ENCODE results near the gene SUCO. TPM values are rescaled to one million over a fixed set of nuclear protein-coding genes. Genes with fewer than 3 reads are reported as not detected.

The SUCO gene
- total and polyA plus RNA-seq, 12 donors = 10.2 to 31.4 (median 24.6) TPM

DNA sequence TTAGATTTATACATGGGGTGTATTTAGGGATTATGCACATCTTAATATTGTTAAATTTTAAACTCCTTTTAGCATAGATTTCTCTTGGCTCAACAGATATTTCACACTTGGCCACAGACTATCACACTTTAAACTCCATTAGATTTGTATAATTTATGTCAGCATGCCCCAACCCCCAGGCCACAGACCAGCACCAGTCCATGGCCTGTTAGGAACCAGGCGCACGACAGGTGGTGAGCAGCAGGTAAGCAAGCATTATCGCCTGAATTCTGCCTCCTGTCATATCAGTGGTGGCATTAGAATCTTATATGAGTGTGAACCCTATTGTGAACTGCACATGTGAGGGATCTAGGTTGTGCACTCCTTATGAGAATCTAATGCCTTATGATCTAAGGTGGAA, 34.8 kb downstream of the SUCO start:
- no peak for ATAC-seq
- no peak overlapping the region for H3K27ac ChIP-seq
- DNase-seq = no peak
- intact Hi-C loops (cut with DNase I) = no loop called here
- H3K36me3 ChIP-seq = peaks cover 0 to 86% (median 33%) of the 10 kb centered on the region in 9 donors
- TF ChIP-seq, protein P1, sequence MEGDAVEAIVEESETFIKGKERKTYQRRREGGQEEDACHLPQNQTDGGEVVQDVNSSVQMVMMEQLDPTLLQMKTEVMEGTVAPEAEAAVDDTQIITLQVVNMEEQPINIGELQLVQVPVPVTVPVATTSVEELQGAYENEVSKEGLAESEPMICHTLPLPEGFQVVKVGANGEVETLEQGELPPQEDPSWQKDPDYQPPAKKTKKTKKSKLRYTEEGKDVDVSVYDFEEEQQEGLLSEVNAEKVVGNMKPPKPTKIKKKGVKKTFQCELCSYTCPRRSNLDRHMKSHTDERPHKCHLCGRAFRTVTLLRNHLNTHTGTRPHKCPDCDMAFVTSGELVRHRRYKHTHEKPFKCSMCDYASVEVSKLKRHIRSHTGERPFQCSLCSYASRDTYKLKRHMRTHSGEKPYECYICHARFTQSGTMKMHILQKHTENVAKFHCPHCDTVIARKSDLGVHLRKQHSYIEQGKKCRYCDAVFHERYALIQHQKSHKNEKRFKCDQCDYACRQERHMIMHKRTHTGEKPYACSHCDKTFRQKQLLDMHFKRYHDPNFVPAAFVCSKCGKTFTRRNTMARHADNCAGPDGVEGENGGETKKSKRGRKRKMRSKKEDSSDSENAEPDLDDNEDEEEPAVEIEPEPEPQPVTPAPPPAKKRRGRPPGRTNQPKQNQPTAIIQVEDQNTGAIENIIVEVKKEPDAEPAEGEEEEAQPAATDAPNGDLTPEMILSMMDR (IDR thresholded peaks at IDR 0.05) = no peak
- H3K4me3 ChIP-seq = no peak overlapping the region
- H3K4me1 ChIP-seq = no peaks in the 10 kb centered on the region
- peaks cover 0 to 4% (median 0%) of the 10 kb centered on the region in 11 donors for H3K9me3 ChIP-seq
- WGBS, 2 donors = 96 to 98% methylated on average over 3 of the region's 3 CpGs
- no peaks in the 10 kb centered on the region for H3K27me3 ChIP-seq

GRCh38 chr1:172574080-172574479, 41.1 kb downstream of the SUCO start:
- Histone ChIP-seq H3K9me3 (peaks cover 0 to 4% (median 0%) of the 10 kb centered on the region in 11 donors), H3K27ac (no peak overlapping the region), H3K4me1 (peaks cover 0 to 4% (median 0%) of the 10 kb centered on the region in 9 donors), H3K4me3 (no peak overlapping the region), H3K36me3 (peaks cover 0 to 87% (median 40%) of the 10 kb centered on the region in 9 donors), H3K27me3 (no peaks in the 10 kb centered on the region)
- DNase-seq (no peak), ATAC-seq (no peak)
- 93 to 97% methylated on average over 2 of the region's 2 CpGs for WGBS, 2 donors
- intact Hi-C loops (cut with DNase I) = no loop called here
- TF ChIP-seq, protein P1 (IDR thresholded peaks at IDR 0.05) = no peak

GRCh38 chr1:172578586-172578985, 45.6 kb downstream of the SUCO start:
- Histone ChIP-seq H3K9me3 (no peaks in the 10 kb centered on the region), H3K36me3 (peaks cover 0 to 83% (median 17%) of the 10 kb centered on the region in 9 donors), H3K27ac (no peak overlapping the region), H3K4me1 (peaks cover 0 to 5% (median 0%) of the 10 kb centered on the region in 9 donors), H3K4me3 (no peak overlapping the region), H3K27me3 (no peaks in the 10 kb centered on the region)
- WGBS, 2 donors = 86 to 93% methylated on average over 1 of the region's 1 CpG
- TF ChIP-seq, protein P1 (IDR thresholded peaks at IDR 0.05) = no peak
- intact Hi-C loops (cut with DNase I) = no loop called here
- ATAC-seq (no peak), DNase-seq (no peak)

GRCh38 chr1:172581273-172581672, 48.3 kb downstream of the SUCO start:
- Histone ChIP-seq H3K36me3 (peaks cover 0 to 63% (median 7%) of the 10 kb centered on the region in 9 donors), H3K27me3 (no peaks in the 10 kb centered on the region), H3K27ac (no peak overlapping the region), H3K4me3 (no peak overlapping the region), H3K9me3 (no peaks in the 10 kb centered on the region), H3K4me1 (peaks cover 0 to 18% (median 10%) of the 10 kb centered on the region in 9 donors)
- TF ChIP-seq, protein P1 (IDR thresholded peaks at IDR 0.05) = no peak
- intact Hi-C loops (cut with DNase I) = no loop called here
- ATAC-seq (no peak), DNase-seq (no peak)

All from heart right ventricle (tissue), 16 donors.